GM21526 (cell line): ENCODE measurements around the gene CSTPP1.
"Not testable (repeated sequence)": the region's sequence is repeated elsewhere in the genome, so short reads cannot be mapped to it uniquely, and the experiment has no call there.

Source experiments
- ATAC-seq: cut with Tn5 transposase; IDR thresholded peaks from one replicate; pipeline ENCODE4 v1.9.1; 2021; ENCODE audit warnings: moderate library complexity; ENCODE audit not compliant: unreplicated experiment, low FRiP score

Gene CSTPP1

GRCh38 chr11:46987183-46987582 is 50.6 kb downstream of the CSTPP1 start:
- ATAC-seq, result no peak

- not testable (repeated sequence) for ATAC-seq
Measured at GRCh38 chr11:46989810-46990487, 53.4 kb downstream of the CSTPP1 start.

GRCh38 chr11:46991391-46991790 is 54.8 kb downstream of the CSTPP1 start:
- no peak for ATAC-seq

- not testable (repeated sequence) for ATAC-seq
Measured at GRCh38 chr11:46992386-46992785, 55.8 kb downstream of the CSTPP1 start.

- ATAC-seq, result not testable (repeated sequence)
Measured at GRCh38 chr11:46997796-46998195, 61.2 kb downstream of the CSTPP1 start.

GRCh38 chr11:46999217-46999616 is 62.7 kb downstream of the CSTPP1 start:
- no peak for ATAC-seq

- ATAC-seq, result no peak
Measured at GRCh38 chr11:47000033-47000432, 63.5 kb downstream of the CSTPP1 start.

GRCh38 chr11:47001781-47002181 is 65.2 kb downstream of the CSTPP1 start:
- no peak for ATAC-seq

GRCh38 chr11:47002390-47002789 is 65.8 kb downstream of the CSTPP1 start:
- ATAC-seq, result no peak

- ATAC-seq, result no peak
Measured at GRCh38 chr11:47003180-47003877, 66.8 kb downstream of the CSTPP1 start.

- ATAC-seq, result no peak
Measured at GRCh38 chr11:47004595-47005033, 68.1 kb downstream of the CSTPP1 start.

- no peak for ATAC-seq
Measured at GRCh38 chr11:47005441-47005840, 68.9 kb downstream of the CSTPP1 start.

- no peak for ATAC-seq
Measured at GRCh38 chr11:47007579-47007978, 71.0 kb downstream of the CSTPP1 start.

GRCh38 chr11:47010179-47010578 is 73.6 kb downstream of the CSTPP1 start:
- no peak for ATAC-seq

- no peak for ATAC-seq
Measured at GRCh38 chr11:47014097-47014496, 77.5 kb downstream of the CSTPP1 start.

GRCh38 chr11:47018637-47019036 is 82.1 kb downstream of the CSTPP1 start:
- ATAC-seq, result no peak

GRCh38 chr11:47020793-47021526 is 84.4 kb downstream of the CSTPP1 start:
- no peak for ATAC-seq

- no peak for ATAC-seq
Measured at GRCh38 chr11:47021527-47021818, 84.9 kb downstream of the CSTPP1 start.

- no peak for ATAC-seq
Measured at GRCh38 chr11:47021965-47022364, 85.4 kb downstream of the CSTPP1 start.

- no peak for ATAC-seq
Measured at GRCh38 chr11:47028195-47029093, 91.9 kb downstream of the CSTPP1 start.

GRCh38 chr11:47033439-47033838 is 96.9 kb downstream of the CSTPP1 start:
- no peak for ATAC-seq
